ENCODE measurements around the gene ZFYVE26.
"Not testable (repeated sequence)": the region's sequence is repeated elsewhere in the genome, so short reads cannot be mapped to it uniquely, and the experiment has no call there.

The ZFYVE26 gene

DNA sequence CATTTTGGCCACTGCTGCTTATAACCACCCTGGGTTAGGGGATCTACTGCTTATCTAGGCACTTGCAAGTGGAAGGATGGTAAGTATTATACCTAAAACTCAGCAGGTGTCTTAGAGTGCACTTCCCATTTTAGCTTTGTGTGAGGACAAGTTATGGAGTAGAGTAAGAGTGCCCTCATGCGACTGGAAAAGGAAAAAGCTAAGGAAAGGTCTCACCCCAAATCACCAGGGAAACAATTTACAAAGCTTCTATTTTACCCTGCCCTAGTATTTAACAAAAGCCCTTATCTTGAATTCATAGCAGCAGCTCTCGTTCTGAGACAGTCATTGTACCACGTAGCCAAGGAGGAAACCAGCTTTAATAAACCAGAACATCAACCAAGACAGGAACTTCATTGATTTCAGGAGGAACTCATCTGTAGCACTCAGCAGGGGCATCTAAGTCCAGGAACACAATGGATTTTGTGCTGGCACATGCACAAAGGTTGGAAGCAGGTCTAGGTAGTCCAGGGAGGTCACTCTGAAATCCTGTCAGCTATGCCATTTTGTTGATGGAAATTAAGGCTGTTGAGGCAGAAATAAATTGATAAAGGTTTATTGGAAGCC lies 111.8 kb downstream of the ZFYVE26 start:
- DNase-seq: peak; percentile 8

GRCh38 chr14:67703997-67704396 lies 112.4 kb downstream of the ZFYVE26 start:
- DNase-seq: no peak

- DNase-seq: not testable (repeated sequence)
Measured at GRCh38 chr14:67701492-67701891, 114.9 kb downstream of the ZFYVE26 start, which contains the start of gene RDH12. TSS of gene RDH12 (plus strand) at chr14:67701886. CDS start at chr14:67722643, 20,757 bp downstream.

DNA sequence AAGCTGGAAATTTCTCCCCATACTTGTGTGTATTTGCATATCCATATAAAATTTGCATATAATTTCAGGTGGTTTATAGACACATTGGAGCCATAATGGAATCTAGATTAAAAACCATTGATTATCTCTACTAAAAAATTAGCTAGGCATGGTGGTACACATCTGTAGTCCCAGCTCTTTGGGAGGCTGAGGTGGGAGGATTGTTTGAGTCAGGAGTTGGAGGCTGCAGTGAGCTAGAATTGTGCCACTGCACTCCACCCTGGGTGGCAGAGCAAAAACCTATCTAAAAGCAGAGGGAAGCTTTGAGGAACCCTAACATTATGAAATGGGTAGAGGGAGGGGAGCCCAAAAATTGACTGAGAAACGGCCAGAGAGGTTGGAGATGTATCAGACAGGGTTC lies 118.2 kb downstream of the ZFYVE26 start:
- DNase-seq: no peak

DNA sequence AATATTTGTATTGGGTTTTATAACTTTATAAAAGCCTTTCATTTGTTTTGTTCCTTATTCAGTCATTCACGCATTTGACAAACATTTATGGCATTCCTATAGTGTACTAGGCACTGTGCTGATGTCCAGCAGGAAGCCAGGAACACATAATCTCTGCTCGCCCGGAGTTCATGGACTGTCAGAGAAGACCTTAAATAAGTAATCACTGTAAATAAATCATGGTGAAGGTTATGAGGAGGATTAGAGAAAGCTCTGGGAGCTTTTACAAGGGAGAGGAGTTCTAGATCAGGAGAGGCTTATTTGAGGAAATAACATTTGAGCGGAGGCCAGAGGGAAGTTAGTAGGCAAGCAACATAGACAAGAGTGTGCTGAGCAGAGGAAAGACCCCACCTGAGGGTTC lies 119.4 kb downstream of the ZFYVE26 start:
- no peak for DNase-seq
